Thymus (tissue), 11 donors: ENCODE results near the gene STAG3. TPM values are rescaled to one million over a fixed set of nuclear protein-coding genes. Genes with fewer than 3 reads are reported as not detected.
"Not testable (repeated sequence)": the region's sequence is repeated elsewhere in the genome, so short reads cannot be mapped to it uniquely, and the experiment has no call there.

Experiments
- DNase-seq, 9 donors: peaks; one replicate each; pipeline ENCODE4 v3.0.0-alpha.2; 2013; ENCODE audit warnings: low spot score in 9 of 9, low read depth in 6 of 9, missing footprints in 1 of 9
- H3K27ac ChIP-seq, 2 donors: one replicate each; pipeline ENCODE4 v1.5.1; 2013; ENCODE audit warnings: control low read depth in 1 of 2, low read depth in 1 of 2, low read length in 1 of 2, mild to moderate bottlenecking in 1 of 2, moderate library complexity in 1 of 2
- H3K27me3 ChIP-seq, 2 donors: one replicate each; pipeline ENCODE4 v1.5.1; 2013; ENCODE audit warnings: low read length in 1 of 2; ENCODE audit not compliant: control insufficient read depth in 2 of 2, insufficient read depth in 1 of 2
- H3K36me3 ChIP-seq, 2 donors: one replicate each; pipeline ENCODE4 v1.5.1; 2013; ENCODE audit warnings: low read length in 1 of 2, mild to moderate bottlenecking in 1 of 2, moderate library complexity in 1 of 2; ENCODE audit not compliant: control insufficient read depth in 2 of 2, insufficient read depth in 2 of 2
- H3K4me1 ChIP-seq, 2 donors: one replicate each; pipeline ENCODE4 v1.5.1; 2013; ENCODE audit warnings: low read length in 2 of 2; ENCODE audit not compliant: control insufficient read depth in 2 of 2, insufficient read depth in 2 of 2
- H3K4me3 ChIP-seq, 2 donors: one replicate each; pipeline ENCODE4 v1.5.1; 2013; ENCODE audit warnings: low read length in 2 of 2, control low read depth in 1 of 2, mild to moderate bottlenecking in 1 of 2
- H3K9me3 ChIP-seq, 2 donors: one replicate each; pipeline ENCODE4 v1.5.1; 2013; ENCODE audit warnings: low read length in 1 of 2, mild to moderate bottlenecking in 1 of 2; ENCODE audit not compliant: control insufficient read depth in 2 of 2, insufficient read depth in 1 of 2
- WGBS: extraction: QIAGEN DNeasy Blood & Tissue Kit; methylation state at CpG from one replicate; pipeline ENCODE4 v1.1.7; 2013; 5-methylcytosine and 5-hydroxymethylcytosine counted together
- polyA plus RNA-seq: library from polyadenylated mRNA; stranded (reverse); fragments of 200-250 nt; gene quantifications from one replicate; pipeline ENCODE4 v1.2.3, GENCODE V29; 2013
- total RNA-seq: library from RNA; stranded (reverse); fragments of 120-200 nt; gene quantifications from one replicate; pipeline ENCODE4 v1.2.4, GENCODE V29; 2013
- donor health status: healthy.

STAG3 gene
- total and polyA plus RNA-seq, 2 donors = 36.0 to 59.1 TPM

- DNase-seq, H3K36me3 ChIP-seq, H3K27me3 ChIP-seq, H3K9me3 ChIP-seq, H3K4me3 ChIP-seq: not testable (repeated sequence)
- WGBS = 95% methylated on average over 6 of the region's 6 CpGs
- H3K4me1 ChIP-seq = peaks cover 22 to 52% of the 10 kb centered on the region in 2 donors
- peak overlapping the region; percentile 38 to 79 for H3K27ac ChIP-seq
Measured at GRCh38 chr7:100192281-100192862, 14.7 kb downstream of the STAG3 start.

- Histone ChIP-seq H3K4me1 (peaks cover 22 to 56% of the 10 kb centered on the region in 2 donors), H3K27me3 (no peaks in the 10 kb centered on the region), H3K4me3 (no peak overlapping the region), H3K36me3 (no peaks in the 10 kb centered on the region), H3K9me3 (no peaks in the 10 kb centered on the region), H3K27ac (peak overlapping the region in 1 of 2 donors; percentile 79)
- peak in 1 of 9 donors; percentile 55 for DNase-seq
- 36% methylated on average over 3 of the region's 3 CpGs for WGBS
Measured at GRCh38 chr7:100192969-100193368, 15.3 kb downstream of the STAG3 start.

GRCh38 chr7:100195222-100195621 lies 17.5 kb downstream of the STAG3 start:
- no peak for DNase-seq
- Histone ChIP-seq H3K4me1 (peaks cover 16 to 53% of the 10 kb centered on the region in 2 donors), H3K36me3 (peaks cover 0 to under 1% of the 10 kb centered on the region in 2 donors), H3K27ac (peak overlapping the region in 1 of 2 donors; percentile 13), H3K27me3 (no peaks in the 10 kb centered on the region), H3K9me3 (no peaks in the 10 kb centered on the region), H3K4me3 (no peak overlapping the region)
- 91% methylated on average over 2 of the region's 2 CpGs for WGBS

- H3K9me3 ChIP-seq, H3K27ac ChIP-seq, DNase-seq, H3K4me3 ChIP-seq, H3K36me3 ChIP-seq, H3K27me3 ChIP-seq: not testable (repeated sequence)
- 95% methylated on average over 6 of the region's 6 CpGs for WGBS
- peaks cover 16 to 58% of the 10 kb centered on the region in 2 donors for H3K4me1 ChIP-seq
Measured at GRCh38 chr7:100195901-100196322, 18.2 kb downstream of the STAG3 start.

GRCh38 chr7:100198266-100198665 lies 20.5 kb downstream of the STAG3 start:
- H3K27me3 ChIP-seq = no peaks in the 10 kb centered on the region
- H3K4me3 ChIP-seq = no peak overlapping the region
- no peak overlapping the region for H3K27ac ChIP-seq
- H3K9me3 ChIP-seq = peaks cover 0 to 2% of the 10 kb centered on the region in 2 donors
- 98% methylated on average over 10 of the region's 10 CpGs for WGBS
- peaks cover 0 to 7% of the 10 kb centered on the region in 2 donors for H3K36me3 ChIP-seq
- no peak for DNase-seq
- H3K4me1 ChIP-seq = peaks cover 9 to 38% of the 10 kb centered on the region in 2 donors

- H3K27ac ChIP-seq = no peak overlapping the region
- H3K36me3 ChIP-seq = peaks cover 0 to 10% of the 10 kb centered on the region in 2 donors
- H3K27me3 ChIP-seq = no peaks in the 10 kb centered on the region
- H3K9me3 ChIP-seq = peaks cover 0 to 5% of the 10 kb centered on the region in 2 donors
- H3K4me1 ChIP-seq = peaks cover 0 to 17% of the 10 kb centered on the region in 2 donors
- no peak for DNase-seq
- no peak overlapping the region for H3K4me3 ChIP-seq
- WGBS = 96% methylated on average over 11 of the region's 11 CpGs
Measured at GRCh38 chr7:100200693-100201092, 23.0 kb downstream of the STAG3 start.

- Histone ChIP-seq H3K4me1 (peaks cover 2 to 22% of the 10 kb centered on the region in 2 donors), H3K36me3 (peaks cover 0 to 10% of the 10 kb centered on the region in 2 donors), H3K27ac (no peak overlapping the region), H3K4me3 (no peak overlapping the region), H3K9me3 (peaks cover 0 to 5% of the 10 kb centered on the region in 2 donors), H3K27me3 (no peaks in the 10 kb centered on the region)
- WGBS = 95% methylated on average over 9 of the region's 9 CpGs
- DNase-seq = no peak
Measured at GRCh38 chr7:100204454-100204853, 26.7 kb downstream of the STAG3 start.

GRCh38 chr7:100208911-100209408 lies 31.2 kb downstream of the STAG3 start:
- Histone ChIP-seq H3K36me3 (peaks cover 0 to 3% of the 10 kb centered on the region in 2 donors), H3K27ac (no peak overlapping the region), H3K4me3 (no peak overlapping the region), H3K4me1 (peaks cover 37 to 56% of the 10 kb centered on the region in 2 donors), H3K9me3 (peaks cover 0 to 2% of the 10 kb centered on the region in 2 donors), H3K27me3 (no peaks in the 10 kb centered on the region)
- peak in 1 of 9 donors; percentile 59 for DNase-seq
- WGBS = 84% methylated on average over 6 of the region's 6 CpGs

GRCh38 chr7:100209493-100209892 lies 31.8 kb downstream of the STAG3 start:
- 86% methylated on average over 6 of the region's 6 CpGs for WGBS
- Histone ChIP-seq H3K9me3 (peaks cover 0 to 2% of the 10 kb centered on the region in 2 donors), H3K27ac (no peak overlapping the region), H3K36me3 (peaks cover 0 to 3% of the 10 kb centered on the region in 2 donors), H3K4me3 (no peak overlapping the region), H3K4me1 (peaks cover 40 to 62% of the 10 kb centered on the region in 2 donors), H3K27me3 (no peaks in the 10 kb centered on the region)
- DNase-seq = no peak
